Measurements from ENCODE around the gene IGSF21.

The IGSF21 gene

DNA sequence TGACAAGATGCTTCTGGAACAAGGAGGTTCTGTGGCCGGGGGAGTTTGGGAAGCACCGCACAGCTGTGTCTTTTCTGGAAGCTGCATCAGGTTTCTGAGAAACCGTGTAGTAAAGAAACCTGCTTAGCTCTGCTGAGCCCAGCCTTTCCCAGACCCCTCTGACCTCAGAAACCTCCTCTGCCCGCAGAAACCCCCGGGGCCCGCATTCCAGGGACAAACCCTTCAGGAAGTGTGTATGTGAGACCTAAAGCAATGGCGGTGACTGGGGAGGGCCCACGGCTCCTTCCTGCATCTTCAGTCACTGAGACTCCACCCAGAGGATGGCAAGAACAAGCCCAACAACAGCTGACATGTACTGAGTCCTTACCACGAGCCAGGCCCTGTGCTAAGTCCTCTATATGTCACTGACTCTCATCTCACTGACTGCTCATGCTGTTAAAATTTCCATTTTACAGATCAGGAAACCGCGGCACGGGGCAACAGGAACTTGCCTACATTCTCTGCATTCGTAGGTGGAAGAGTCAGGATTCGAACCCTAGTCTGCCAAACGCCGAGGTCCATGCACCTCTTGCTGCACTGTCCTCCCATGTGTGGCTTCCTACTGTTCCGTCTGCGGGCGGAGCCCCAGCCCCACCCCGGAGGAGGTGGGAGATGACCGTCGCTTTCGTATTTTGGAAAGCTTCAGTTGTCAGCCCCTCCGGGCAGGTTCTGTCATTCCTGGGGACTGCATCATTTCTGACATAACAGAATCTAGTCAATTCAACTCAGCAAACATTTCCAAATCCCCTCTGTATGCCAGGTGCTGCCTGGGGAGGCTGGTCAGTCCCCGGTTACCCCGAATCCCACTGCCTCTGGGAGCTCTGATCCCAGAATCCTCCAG is 299.8 kb downstream of the IGSF21 start:
- H3K27me3 ChIP-seq (ENCODE audit: control insufficient read depth, insufficient read depth, low read length), result no peaks in the 10 kb centered on the region
- no peak overlapping the region for H3K4me3 ChIP-seq (ENCODE audit: low read depth, low read length)
- peaks cover 30% of the 10 kb centered on the region for H3K9me3 ChIP-seq (ENCODE audit: control insufficient read depth, insufficient read depth, low read depth, low read length)
- peaks cover under 1% of the 10 kb centered on the region; the same call in 1 of the 2 replicates for H3K36me3 ChIP-seq (ENCODE audit: control insufficient read depth, insufficient read depth, low read length)
- no peak overlapping the region for H3K27ac ChIP-seq (ENCODE audit: low read depth, low read length)
- H3K9ac ChIP-seq (ENCODE audit: low read length), result no peak overlapping the region
- H3K4me1 ChIP-seq (ENCODE audit: control insufficient read depth, insufficient read depth, low read length), result peaks cover 37% of the 10 kb centered on the region

DNA sequence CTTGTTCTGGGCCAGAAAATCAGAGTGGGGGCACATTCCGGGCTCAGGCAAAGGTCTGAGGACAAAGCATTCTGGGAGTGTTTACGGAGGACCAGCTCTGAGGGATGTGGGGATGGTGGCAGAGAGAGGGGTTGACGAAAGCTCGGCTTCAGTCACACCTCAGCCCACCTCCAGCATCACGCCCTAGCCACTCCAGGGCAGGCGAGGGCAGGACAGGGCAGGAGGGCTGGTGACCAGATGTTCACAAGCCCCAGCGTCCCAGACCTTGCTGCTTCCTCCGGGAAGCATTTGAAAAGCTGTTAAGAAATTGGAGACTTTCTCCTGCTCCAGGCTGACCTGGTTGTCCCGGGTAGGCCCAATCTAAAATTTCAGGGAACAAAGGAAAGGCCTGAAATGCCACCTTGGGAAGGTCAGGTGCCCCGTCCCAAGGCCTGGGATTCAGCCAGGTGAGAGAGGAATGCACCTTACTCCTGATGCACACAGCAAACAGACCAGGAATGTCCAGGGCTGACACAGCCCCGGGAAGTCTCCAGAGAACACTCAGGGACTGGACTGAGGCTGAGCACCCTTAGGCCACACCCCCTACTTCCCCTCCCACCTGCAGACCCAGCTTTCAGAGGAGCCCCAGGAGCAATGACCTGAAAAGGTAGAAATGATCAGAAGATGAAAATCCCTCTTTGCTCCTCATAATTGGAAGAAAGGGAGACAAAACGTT is 301.2 kb downstream of the IGSF21 start:
- Histone ChIP-seq H3K27ac (ENCODE audit: low read depth, low read length) (no peak overlapping the region), H3K9ac (ENCODE audit: low read length) (no peak overlapping the region), H3K4me3 (ENCODE audit: low read depth, low read length) (no peak overlapping the region), H3K9me3 (ENCODE audit: control insufficient read depth, insufficient read depth, low read depth, low read length) (peaks cover 39% of the 10 kb centered on the region), H3K36me3 (ENCODE audit: control insufficient read depth, insufficient read depth, low read length) (peaks cover 4% of the 10 kb centered on the region; the same call in 1 of the 2 replicates), H3K4me1 (ENCODE audit: control insufficient read depth, insufficient read depth, low read length) (peaks cover 29% of the 10 kb centered on the region), H3K27me3 (ENCODE audit: control insufficient read depth, insufficient read depth, low read length) (no peaks in the 10 kb centered on the region)

DNA sequence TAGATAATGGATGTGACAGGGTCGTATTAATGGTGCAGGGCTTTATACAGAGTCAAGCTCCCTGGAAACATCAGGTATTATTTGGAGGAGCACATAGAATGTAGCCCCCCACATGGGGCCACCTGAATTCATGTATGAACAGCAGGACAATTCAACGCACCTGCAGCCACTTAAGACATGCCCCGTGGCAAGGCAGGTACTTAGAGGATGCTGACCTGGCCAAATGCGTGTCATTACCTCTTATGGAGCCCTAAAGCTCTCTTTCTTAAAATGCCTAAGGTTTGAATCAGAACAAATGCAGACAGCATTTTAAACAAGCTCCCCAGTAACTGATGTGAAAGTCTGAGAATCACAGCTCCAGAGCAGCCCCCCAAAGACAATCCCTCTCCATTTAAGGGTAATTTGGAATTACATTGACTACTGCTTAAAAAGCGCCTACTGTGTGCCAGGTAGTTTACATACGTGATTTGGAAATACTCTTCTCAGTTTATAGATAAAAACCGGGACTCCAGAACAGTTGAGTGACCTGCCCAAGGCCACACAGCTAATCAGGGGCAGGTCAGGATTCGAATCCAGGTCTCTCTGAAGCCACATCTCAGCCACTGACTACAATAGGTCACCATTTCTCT is 302.1 kb downstream of the IGSF21 start:
- H3K9ac ChIP-seq (ENCODE audit: low read length), result no peak overlapping the region
- H3K4me3 ChIP-seq (ENCODE audit: low read depth, low read length), result no peak overlapping the region
- H3K27ac ChIP-seq (ENCODE audit: low read depth, low read length), result no peak overlapping the region
- peaks cover 30% of the 10 kb centered on the region for H3K9me3 ChIP-seq (ENCODE audit: control insufficient read depth, insufficient read depth, low read depth, low read length)
- no peaks in the 10 kb centered on the region for H3K27me3 ChIP-seq (ENCODE audit: control insufficient read depth, insufficient read depth, low read length)
- peaks cover 4% of the 10 kb centered on the region; the same call in 1 of the 2 replicates for H3K36me3 ChIP-seq (ENCODE audit: control insufficient read depth, insufficient read depth, low read length)
- H3K4me1 ChIP-seq (ENCODE audit: control insufficient read depth, insufficient read depth, low read length), result peaks cover 29% of the 10 kb centered on the region

DNA sequence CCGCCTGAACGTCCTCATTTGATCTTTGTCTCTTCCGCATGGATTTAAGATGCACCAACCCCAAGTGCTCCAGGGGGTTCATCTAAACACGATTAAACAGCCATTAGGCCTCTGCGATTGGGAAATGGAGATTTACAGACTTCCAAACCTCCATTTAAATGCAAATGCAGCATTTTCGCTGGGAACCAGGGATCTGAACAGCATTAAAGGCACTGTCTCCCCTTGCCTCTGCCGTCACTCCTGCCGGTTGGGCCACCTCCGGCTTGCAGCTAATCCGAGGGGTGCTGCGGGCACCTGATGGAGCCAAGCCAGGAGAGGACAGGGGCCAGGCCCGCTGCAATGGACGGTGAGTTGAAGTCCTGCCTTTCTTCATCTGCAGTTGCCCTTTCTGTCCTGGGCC is 302.8 kb downstream of the IGSF21 start:
- Histone ChIP-seq H3K36me3 (ENCODE audit: control insufficient read depth, insufficient read depth, low read length) (peaks cover 4% of the 10 kb centered on the region; the same call in 1 of the 2 replicates), H3K4me1 (ENCODE audit: control insufficient read depth, insufficient read depth, low read length) (peaks cover 29% of the 10 kb centered on the region), H3K27me3 (ENCODE audit: control insufficient read depth, insufficient read depth, low read length) (no peaks in the 10 kb centered on the region), H3K27ac (ENCODE audit: low read depth, low read length) (no peak overlapping the region), H3K9me3 (ENCODE audit: control insufficient read depth, insufficient read depth, low read depth, low read length) (peaks cover 28% of the 10 kb centered on the region), H3K4me3 (ENCODE audit: low read depth, low read length) (no peak overlapping the region), H3K9ac (ENCODE audit: low read length) (no peak overlapping the region)

DNA sequence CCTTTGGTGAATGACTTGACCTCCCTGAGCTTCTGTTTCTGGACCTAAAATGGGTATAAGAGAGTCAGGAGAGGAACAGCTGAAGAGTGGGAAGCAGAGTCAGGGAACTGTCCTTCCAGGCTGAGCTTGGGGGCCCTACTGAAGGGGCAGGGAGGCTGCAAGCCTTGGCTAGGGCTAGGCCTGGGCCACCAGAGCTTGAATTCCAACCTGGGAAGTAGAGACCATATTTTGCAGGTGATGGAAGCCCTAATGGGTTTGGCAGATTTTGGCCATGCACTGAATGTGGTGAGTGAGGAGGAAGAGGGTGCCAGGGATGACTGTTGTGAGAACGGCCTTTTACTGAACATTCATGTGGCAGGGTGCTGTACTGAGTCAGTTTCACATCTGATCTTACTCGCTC is 303.7 kb downstream of the IGSF21 start:
- Histone ChIP-seq H3K27me3 (ENCODE audit: control insufficient read depth, insufficient read depth, low read length) (no peaks in the 10 kb centered on the region), H3K4me3 (ENCODE audit: low read depth, low read length) (no peak overlapping the region), H3K9ac (ENCODE audit: low read length) (no peak overlapping the region), H3K27ac (ENCODE audit: low read depth, low read length) (no peak overlapping the region), H3K36me3 (ENCODE audit: control insufficient read depth, insufficient read depth, low read length) (peaks cover 4% of the 10 kb centered on the region; the same call in 1 of the 2 replicates), H3K9me3 (ENCODE audit: control insufficient read depth, insufficient read depth, low read depth, low read length) (peaks cover 28% of the 10 kb centered on the region), H3K4me1 (ENCODE audit: control insufficient read depth, insufficient read depth, low read length) (peaks cover 29% of the 10 kb centered on the region)

DNA sequence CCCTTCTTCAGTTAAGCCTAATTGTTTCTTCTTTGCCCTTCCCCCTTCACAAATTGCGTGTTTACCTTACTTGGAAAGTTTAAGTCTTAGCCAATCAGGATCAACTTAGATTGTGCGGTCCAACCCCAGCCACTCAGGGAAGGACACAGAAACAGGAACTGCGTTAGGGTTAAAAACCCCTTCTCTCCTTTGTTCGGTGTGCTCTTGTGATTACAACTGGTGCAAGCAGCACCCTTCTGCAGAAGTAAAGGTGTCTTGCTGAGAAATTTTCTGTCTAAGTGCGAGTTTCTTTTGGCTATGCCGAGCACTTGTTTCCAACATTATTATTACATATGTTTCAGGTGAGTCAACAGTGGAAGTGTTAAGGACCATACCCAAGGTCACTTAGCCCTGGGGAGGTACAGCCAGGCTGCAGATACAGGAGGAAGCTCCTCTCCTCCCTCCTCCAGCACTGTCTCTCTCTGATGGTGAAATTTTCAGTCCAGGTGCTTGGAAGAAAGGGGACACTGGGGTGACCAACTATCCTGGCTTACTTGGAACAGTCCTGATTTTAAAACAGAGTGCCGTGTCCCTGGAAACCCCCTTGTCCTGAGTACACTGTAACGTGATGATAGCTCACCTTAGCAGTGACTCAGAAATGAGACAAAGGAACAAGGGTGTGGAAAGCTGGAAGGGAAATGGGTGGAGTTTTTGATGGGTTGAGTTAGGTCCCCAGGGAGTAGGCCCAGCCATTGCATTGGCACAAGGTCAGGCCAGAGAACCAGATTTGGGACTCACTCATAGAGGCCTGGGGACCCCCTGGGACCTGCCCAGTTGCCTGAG is 304.4 kb downstream of the IGSF21 start:
- Histone ChIP-seq H3K4me3 (ENCODE audit: low read depth, low read length) (no peak overlapping the region), H3K4me1 (ENCODE audit: control insufficient read depth, insufficient read depth, low read length) (peaks cover 36% of the 10 kb centered on the region), H3K9me3 (ENCODE audit: control insufficient read depth, insufficient read depth, low read depth, low read length) (peaks cover 28% of the 10 kb centered on the region), H3K27me3 (ENCODE audit: control insufficient read depth, insufficient read depth, low read length) (no peaks in the 10 kb centered on the region), H3K9ac (ENCODE audit: low read length) (no peak overlapping the region), H3K36me3 (ENCODE audit: control insufficient read depth, insufficient read depth, low read length) (peaks cover 4% of the 10 kb centered on the region; the same call in 1 of the 2 replicates), H3K27ac (ENCODE audit: low read depth, low read length) (no peak overlapping the region)

DNA sequence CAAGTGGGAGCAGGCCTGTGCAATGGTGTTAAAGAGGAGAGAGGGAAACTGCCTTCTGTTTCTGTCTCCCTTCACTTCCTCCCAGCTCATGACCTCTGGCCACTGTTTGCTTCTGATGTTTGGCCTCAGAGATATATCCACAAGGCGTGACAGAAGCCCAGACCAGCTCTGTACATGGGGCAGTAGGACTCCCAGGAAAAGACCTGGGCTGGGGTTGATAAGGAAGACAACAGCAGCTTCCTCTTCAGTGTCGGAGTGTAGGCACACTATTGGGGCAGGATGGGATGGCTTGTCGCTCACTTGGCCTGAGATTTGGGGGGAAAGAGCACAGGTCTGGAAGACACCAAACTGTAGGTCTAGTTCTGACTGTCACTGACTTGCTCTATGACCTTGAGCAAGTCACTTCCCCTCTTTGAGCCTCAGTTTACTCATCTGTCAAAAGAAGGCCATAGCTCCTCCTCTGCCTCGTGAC is 305.3 kb downstream of the IGSF21 start:
- H3K4me3 ChIP-seq (ENCODE audit: low read depth, low read length), result no peak overlapping the region
- H3K27ac ChIP-seq (ENCODE audit: low read depth, low read length), result no peak overlapping the region
- peaks cover 35% of the 10 kb centered on the region for H3K4me1 ChIP-seq (ENCODE audit: control insufficient read depth, insufficient read depth, low read length)
- no peaks in the 10 kb centered on the region for H3K27me3 ChIP-seq (ENCODE audit: control insufficient read depth, insufficient read depth, low read length)
- no peak overlapping the region for H3K9ac ChIP-seq (ENCODE audit: low read length)
- H3K36me3 ChIP-seq (ENCODE audit: control insufficient read depth, insufficient read depth, low read length), result peaks cover 4% of the 10 kb centered on the region; the same call in 1 of the 2 replicates
- peaks cover 28% of the 10 kb centered on the region for H3K9me3 ChIP-seq (ENCODE audit: control insufficient read depth, insufficient read depth, low read depth, low read length)

DNA sequence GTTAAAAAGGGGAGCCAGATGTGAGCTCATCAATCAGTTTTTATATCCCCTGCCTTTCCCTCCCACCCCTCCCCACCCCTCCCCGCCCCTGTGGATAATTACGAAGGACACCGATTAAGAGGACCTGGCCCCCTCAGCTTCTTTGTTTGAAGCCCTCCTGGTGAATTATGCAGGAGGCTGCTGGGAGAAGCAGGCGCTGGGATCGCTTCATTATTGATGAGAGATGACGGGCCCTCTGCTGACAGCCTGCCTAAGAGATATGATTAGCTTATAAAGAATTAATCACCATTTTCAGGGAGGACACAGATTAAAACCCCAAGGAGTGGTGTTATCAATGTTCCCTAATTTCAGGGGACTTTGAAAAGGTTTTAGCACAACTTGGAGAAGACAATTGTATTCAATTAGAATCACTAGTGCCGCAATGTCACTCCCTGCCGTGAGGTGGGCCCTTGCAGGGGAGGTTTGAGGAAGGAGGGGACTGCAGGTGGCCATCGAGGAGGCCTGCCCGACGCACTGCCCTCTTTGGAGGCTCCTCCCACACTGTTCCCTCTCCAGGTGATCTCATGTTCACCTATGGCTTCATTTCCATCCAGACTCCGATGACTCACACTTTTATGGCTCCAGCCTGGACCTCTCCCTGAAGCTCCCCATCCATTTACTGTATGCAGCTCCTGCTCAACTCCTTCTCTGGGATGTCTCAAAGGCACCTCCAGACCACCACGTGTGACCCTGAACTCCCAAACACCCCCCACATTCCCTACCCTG is 306.1 kb downstream of the IGSF21 start:
- peaks cover 4% of the 10 kb centered on the region; the same call in 1 of the 2 replicates for H3K36me3 ChIP-seq (ENCODE audit: control insufficient read depth, insufficient read depth, low read length)
- no peak overlapping the region for H3K27ac ChIP-seq (ENCODE audit: low read depth, low read length)
- no peaks in the 10 kb centered on the region for H3K27me3 ChIP-seq (ENCODE audit: control insufficient read depth, insufficient read depth, low read length)
- peaks cover 42% of the 10 kb centered on the region for H3K4me1 ChIP-seq (ENCODE audit: control insufficient read depth, insufficient read depth, low read length)
- no peak overlapping the region for H3K9ac ChIP-seq (ENCODE audit: low read length)
- no peak overlapping the region for H3K4me3 ChIP-seq (ENCODE audit: low read depth, low read length)
- H3K9me3 ChIP-seq (ENCODE audit: control insufficient read depth, insufficient read depth, low read depth, low read length), result peaks cover 28% of the 10 kb centered on the region

DNA sequence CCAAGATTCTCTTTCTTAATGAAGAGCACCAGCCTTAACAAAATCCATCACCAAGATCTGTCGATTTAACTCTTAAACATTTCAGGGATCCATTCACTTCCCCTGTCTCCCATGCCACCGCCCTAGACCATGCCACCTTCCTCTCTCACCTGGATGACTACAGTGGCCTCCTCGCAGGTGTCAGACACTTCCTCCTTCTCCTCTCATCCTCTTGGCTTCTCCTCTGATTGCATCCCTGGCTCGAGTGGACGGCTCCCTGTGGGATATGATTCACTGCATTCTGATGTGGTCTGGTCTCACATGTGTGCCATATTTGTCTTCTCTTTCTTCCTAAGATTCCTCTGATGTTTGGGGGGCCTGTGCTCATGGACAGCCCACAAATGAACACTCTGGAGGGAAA is 306.7 kb downstream of the IGSF21 start:
- Histone ChIP-seq H3K9me3 (ENCODE audit: control insufficient read depth, insufficient read depth, low read depth, low read length) (peaks cover 28% of the 10 kb centered on the region), H3K9ac (ENCODE audit: low read length) (no peak overlapping the region), H3K4me3 (ENCODE audit: low read depth, low read length) (no peak overlapping the region), H3K4me1 (ENCODE audit: control insufficient read depth, insufficient read depth, low read length) (peaks cover 42% of the 10 kb centered on the region), H3K36me3 (ENCODE audit: control insufficient read depth, insufficient read depth, low read length) (peaks cover 4% of the 10 kb centered on the region; the same call in 1 of the 2 replicates), H3K27ac (ENCODE audit: low read depth, low read length) (no peak overlapping the region), H3K27me3 (ENCODE audit: control insufficient read depth, insufficient read depth, low read length) (no peaks in the 10 kb centered on the region)
